ENCODE measurements around the gene GPATCH8.

Gene GPATCH8

DNA sequence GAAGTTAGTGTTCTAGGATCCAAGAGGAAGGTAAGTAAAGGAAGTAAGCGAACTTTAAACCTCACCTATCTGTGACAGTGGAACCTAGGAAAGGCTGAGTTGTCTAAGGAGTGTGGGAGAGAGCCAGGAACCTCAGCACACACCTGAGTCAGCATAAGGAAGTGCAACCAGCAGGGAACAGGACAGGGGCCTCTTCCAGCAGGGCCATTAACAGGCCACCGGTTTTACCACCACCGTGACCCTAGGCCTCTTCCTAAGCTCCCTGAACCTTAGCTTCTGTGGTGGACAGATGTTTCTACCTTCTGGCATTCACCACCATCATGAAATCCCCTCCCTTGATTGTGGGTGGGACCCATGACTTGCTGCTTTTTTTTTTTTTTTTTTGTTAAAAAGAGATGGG is 26.7 kb upstream of the GPATCH8 start:
- in situ Hi-C loops (cut with MboI; ENCODE audit: low sequenced_read_pairs), result loop anchor here (25.0 kb wide), 1 partner anchor 332 kb away; no protein-coding TSS in a partner anchor

DNA sequence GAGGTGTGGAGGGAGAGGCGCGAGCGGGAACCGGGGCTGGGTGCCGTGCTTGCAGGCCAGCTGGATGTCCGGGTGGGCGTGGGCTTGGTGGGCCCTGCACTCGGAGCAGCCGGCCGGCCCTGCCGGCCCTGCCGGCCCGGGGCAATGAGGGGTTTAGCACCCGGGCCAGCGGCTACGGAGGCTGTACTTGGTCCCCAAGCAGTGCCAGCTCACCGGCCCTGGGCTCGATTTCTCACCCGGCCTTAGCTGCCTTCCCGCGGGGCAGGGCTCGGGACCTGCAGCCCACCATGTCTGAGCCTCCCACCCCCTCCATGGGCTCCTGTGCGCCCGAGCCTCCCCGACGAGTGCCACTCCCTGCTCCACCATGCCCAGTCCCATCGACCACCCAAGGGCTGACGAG is 24.7 kb upstream of the GPATCH8 start:
- in situ Hi-C loops (cut with MboI; ENCODE audit: low sequenced_read_pairs), result loop anchor here (25.0 kb wide), 1 partner anchor 334 kb away; no protein-coding TSS in a partner anchor

DNA sequence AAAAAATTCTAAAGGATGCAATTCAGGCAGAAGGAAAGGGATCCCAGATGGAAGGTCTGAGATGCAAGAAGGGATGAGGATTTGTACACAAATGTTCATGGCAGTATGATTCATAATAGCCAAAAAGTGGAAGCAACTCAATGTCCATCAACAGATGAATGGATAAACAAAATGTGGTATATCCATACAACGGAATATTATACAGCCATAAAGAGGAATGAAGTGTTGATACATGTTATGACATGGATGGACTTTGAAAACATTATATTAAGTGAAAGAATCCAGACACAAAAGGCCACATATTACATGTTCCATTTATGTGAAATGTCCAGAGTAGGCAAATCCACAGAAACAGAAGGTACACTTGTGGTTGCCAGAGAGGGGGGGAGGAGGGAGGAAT is 23.9 kb upstream of the GPATCH8 start:
- in situ Hi-C loops (cut with MboI; ENCODE audit: low sequenced_read_pairs), result loop anchor here (25.0 kb wide), 1 partner anchor 335 kb away; no protein-coding TSS in a partner anchor

DNA sequence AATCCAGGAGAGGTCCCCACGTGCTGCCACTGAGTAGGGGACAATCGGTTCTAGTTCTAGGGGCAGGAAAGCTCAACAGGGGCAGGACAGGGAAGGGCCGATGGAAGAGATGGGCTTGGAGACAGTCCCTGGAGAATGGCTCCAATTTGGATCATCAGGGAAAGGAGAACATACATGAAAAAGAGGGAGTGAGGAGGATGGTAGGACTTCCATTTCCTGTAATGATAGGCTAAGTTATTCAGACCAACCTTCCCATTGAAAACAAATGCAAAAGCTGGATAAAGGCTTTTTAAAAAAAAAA is 20.4 kb upstream of the GPATCH8 start:
- in situ Hi-C loops (cut with MboI; ENCODE audit: low sequenced_read_pairs), result loop anchor here (25.0 kb wide), 1 partner anchor 311 kb away; the partner anchor contains the start of gene UBTF

DNA sequence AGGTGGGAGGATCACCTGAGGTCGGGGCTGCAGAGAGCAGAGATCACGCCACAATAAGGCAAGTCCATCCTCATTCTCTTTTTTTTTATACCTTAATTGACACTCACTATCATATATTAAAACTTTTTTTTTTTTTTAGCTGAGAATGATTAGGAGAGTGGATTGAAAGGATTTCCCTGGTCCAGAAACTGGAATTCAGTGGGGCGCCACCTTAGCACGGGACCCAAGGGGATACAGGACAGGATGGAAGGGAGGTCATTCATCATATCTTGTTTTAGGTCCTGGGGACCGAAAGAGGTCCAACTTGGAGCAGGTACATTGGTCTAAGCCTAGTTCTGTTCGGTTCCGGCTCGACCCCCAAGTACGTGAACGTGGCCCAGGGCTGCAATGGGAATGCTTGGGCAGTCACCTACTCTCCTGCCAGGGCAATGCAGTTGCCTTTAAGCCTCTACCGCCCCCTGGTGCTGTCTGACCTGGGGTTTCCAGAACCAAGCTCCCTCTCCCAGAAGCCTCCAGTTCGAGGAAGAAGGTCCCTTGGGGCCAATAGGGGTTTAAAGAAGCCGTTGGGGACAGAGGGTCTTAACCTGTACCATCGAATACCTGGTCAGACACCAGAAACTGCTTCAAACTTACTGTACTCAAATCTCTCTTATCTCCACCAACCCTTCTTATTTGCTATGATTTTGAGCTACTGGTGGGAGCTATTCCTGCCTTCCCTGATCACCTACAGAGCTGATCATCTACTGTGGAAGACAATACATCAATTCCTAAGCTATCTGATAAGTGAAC is 19.9 kb upstream of the GPATCH8 start:
- in situ Hi-C loops (cut with MboI; ENCODE audit: low sequenced_read_pairs), result loop anchor here (25.0 kb wide), 1 partner anchor 311 kb away; the partner anchor contains the start of gene UBTF

DNA sequence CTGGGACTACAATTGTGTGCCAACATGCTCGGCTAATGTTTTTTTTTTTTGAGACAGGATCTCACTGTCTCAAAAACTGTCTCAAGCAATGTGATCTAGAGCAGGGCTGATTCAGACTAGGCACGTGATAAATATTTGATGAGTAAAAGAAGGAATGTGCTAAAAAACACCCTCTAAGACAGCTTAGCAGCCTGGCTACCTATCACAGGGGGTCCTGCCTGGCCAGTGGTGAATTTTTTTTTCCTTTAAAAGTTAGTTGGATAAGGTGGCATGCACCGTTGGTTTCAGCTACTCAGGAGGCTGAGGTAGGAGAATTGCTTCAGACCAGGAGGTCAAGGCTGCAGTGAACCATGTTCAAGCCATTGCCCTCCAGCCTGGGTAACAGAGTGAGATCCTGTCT is 14.8 kb upstream of the GPATCH8 start:
- in situ Hi-C loops (cut with MboI; ENCODE audit: low sequenced_read_pairs), result loop anchor here (25.0 kb wide), 1 partner anchor 306 kb away; the partner anchor contains the start of gene UBTF

DNA sequence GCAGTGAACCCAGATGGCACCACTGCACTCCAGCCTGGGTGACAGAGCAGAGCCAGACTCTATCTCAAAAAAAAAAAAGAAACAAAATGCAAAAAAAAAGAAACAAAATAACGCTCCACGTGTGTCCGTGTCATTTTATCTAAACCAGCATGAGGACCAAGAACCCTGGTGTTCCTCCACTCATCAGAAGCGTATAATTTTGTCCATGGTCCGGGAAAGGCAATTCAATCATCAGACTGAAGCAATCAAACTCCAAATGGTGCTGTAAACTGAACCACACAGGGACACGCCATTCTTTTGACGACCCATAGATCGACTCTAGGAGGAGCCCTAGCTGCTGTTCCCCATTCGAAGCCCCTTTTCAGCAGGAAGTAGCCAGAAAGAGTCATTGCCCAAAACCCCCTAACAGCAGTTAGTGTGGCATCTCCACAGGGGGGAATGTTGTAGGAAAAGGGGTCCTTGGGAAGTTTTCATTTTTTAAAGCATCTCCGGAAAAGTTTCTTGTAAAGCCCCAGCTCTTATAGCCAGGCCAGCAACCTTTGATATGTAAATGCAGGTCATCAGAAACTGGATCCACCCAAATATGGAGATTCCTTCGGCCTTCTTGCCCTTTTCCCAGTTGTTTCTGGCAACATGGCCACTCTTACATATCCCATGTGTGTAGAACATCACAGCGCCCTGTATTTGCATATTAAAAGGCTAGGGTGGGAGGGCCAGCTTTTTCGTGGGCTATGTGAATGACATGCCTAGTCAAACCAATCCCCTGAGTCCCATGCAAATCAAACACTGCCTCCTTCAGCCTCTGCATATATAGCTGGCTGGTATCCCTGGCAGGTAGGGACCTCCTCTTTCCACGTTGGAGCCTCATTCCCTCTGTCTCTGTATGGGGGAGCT is 8.3 kb upstream of the GPATCH8 start:
- in situ Hi-C loops (cut with MboI; ENCODE audit: low sequenced_read_pairs), result loop anchor here (25.0 kb wide), 1 partner anchor 299 kb away; the partner anchor contains the start of gene UBTF

DNA sequence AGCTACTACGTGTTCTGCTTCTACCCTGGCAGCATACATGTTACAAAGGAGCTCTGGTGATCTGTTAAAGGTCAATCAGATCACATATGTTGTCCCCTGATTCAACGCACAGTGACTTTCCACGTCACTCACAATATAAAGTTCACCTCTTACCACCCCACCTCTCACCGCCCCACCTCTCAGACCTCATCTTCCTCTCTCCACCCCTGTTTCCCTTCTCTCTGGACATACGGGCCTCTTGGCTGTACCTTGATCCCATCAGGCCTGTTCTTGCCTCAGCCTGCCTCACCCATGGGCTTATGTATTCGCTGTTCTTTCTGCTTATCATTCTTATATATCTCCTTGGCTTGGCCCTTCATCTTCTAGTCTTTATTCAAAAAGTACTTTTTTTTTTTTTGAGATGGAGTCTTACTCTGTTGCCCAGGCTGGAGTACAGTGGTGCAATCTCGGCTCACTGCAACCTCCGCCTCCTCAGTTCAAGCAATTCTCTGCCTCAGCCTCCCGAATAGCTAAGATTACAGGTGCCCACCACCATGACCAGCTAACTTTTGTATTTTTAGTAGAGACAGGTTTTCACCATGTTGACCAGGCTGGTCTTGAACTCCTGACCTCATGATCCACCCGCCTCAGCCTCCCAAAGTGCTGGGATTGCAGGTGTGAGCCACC is 3.9 kb upstream of the GPATCH8 start:
- in situ Hi-C loops (cut with MboI; ENCODE audit: low sequenced_read_pairs), result loop anchor here (25.0 kb wide), 1 partner anchor 295 kb away; the partner anchor contains the start of gene UBTF

DNA sequence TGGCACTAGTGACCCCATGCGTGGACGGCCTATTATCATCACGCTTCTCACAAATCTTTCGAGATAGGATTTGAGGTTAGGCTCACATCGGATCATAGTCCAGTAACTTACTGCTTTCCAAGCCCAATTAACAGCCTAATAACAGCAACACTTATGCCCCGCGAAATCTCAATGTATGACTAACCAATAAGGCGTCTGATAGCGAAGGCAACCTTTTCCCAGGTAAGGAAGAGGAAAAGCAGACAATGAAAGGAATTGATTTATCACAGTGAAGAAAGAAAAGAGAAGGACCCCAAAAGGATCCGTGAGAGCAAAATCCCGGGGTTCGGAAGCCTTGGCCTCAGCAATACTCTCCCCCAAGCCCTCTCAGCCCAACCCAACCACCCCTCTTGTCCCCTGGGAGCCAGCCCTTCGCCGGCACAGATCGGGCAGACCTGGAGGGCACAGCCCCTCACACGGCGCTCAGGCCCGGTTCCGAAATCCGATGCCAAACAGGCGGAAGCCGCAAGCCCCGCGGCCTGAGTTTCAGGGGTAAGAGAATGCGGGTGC is 534 bp downstream of the GPATCH8 start:
- in situ Hi-C loops (cut with MboI; ENCODE audit: low sequenced_read_pairs), result loop anchor here (25.0 kb wide), 1 partner anchor 290 kb away; the partner anchor contains the start of gene UBTF

DNA sequence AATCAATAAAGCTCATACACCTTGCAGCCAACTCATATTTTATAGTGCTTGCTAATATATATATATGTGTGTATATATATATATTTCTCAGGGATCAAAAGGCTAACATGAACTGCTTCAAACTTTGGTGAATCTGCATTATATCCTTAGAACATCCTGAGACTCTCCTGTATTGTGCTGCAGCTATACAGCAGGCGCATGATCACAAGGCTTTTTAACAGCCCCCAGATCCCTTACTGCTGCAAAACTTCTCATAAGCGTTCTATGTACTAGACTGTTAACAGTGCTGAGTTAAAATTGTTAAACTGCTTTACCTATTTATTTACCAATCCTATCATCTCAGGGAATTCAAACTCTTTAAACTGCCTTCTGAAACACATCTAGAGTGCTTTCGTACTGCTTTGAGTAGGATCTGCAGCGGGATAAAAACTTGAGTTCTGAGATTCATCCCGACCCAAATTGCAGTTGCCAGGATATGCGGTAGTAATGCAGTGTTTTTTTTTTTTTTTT is 1.3 kb downstream of the GPATCH8 start:
- in situ Hi-C loops (cut with MboI; ENCODE audit: low sequenced_read_pairs), result loop anchor here (25.0 kb wide), 1 partner anchor 290 kb away; the partner anchor contains the start of gene UBTF

DNA sequence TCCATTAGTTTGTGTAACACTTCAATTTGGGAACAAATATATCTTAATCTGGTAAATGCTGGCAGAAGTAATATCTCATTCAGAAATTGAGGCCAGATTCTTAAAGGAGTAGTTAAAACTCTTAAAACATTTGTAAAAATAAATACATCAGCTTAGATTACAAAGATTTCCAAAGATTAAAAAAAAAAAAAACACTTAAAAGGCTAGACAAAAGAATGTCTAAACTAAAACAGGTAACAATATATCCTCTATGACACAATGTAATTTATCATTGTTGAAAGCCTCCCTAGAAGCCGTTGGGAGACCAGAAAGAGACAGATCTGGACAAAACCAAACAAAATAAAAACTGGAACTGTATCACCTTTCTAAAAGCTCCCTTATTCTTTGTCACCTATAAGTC is 3.5 kb downstream of the GPATCH8 start:
- in situ Hi-C loops (cut with MboI; ENCODE audit: low sequenced_read_pairs), result loop anchor here (25.0 kb wide), 1 partner anchor 287 kb away; the partner anchor contains the start of gene UBTF

DNA sequence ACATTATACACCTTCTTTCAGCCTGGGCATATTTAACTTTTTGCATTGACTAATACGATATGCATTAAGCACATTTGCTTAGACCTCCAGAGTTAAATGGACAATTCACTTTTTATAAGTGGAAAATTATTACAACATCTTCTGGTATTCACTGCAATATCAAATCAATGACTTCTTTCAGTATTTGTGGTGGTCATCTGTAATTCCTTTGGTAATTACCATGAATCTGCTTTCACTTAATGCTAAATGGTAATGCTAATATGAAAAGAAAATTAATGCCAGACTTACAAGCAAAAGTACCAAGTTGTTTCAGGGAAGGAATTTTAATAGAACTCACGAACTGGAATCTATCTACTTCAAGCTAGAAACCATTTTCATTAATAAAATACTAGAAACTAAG is 6.4 kb downstream of the GPATCH8 start:
- in situ Hi-C loops (cut with MboI; ENCODE audit: low sequenced_read_pairs), result no loop called here

DNA sequence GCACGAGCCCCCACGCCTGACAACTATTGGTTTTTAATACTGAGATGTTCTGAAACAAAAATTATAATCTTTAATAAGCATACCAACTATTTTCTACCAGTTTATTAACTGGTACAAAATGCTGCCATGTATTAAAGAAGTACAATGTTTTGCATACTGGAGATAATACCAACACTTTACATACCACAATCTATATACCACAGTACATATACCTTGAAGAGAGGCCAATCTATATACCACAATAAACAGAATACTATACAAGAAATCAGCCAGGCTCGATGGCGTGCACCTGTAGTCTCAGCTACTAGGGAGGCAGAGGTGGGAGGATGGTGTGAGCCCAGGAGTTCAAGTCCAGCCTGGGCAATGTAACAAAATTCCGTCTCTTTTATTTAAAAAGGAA is 9.9 kb downstream of the GPATCH8 start:
- in situ Hi-C loops (cut with MboI; ENCODE audit: low sequenced_read_pairs), result no loop called here

DNA sequence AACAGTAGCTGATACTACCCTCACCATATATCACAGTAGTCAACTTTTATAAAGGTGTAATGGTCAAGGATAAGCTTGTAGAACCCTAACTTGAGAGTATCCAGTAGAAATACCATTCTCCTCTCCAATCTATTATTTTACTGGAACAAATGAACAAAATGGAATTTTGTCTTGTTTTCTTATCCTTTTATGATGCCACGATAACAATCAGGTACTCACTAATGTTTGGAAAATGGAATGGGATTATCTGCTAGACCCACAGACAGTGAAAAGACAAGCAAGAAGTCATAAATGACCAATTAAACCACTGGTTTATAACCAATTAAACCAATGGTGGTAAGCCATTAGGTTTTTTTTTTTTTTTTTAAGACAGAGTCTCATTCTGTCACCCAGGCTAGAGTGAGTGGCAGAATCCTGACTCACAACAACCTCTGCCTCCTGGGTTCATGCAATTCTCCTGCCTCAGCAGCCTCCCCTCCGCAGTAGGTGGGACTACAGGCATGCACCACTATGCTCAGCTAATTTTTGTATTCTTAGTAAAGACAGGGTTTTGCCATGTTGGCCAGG is 10.4 kb downstream of the GPATCH8 start:
- in situ Hi-C loops (cut with MboI; ENCODE audit: low sequenced_read_pairs), result no loop called here

DNA sequence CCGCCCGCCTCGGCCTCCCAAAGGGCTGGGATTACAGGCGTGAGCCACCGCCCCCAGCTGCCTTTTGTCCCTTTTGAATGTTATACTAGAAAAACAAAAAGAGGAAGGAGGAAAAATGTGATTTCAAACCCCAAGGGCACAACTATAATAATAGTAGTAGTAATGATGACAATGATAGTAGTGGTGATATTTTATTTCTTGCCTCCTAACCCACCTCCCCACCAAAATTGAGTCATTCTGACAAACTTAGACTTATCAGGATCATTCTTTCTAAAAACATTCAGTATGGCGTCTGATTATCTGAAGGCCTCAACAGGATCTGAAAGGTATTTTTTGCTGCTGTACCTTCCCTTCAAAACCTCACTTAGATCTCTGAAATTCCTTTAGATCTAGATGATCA is 13.6 kb downstream of the GPATCH8 start:
- in situ Hi-C loops (cut with MboI; ENCODE audit: low sequenced_read_pairs), result no loop called here

DNA sequence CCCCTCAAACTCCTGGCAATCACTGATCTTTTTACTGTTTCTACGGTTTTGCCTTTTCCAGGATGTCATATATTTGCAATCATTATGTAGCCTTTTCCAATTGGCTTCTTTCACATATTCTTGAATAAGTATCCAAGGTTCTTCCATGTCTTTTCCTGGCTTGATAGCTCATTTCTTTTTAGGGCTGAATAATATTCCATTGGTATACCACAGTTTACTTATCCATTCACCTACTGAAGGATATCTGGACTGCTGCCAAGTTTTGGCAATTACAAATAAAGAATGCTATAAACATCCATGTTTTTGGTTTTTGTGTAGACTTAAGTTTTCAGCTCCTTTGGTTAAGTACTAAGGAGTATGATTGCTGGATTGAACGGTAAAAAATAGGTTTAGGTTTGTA is 16.0 kb downstream of the GPATCH8 start:
- in situ Hi-C loops (cut with MboI; ENCODE audit: low sequenced_read_pairs), result no loop called here

DNA sequence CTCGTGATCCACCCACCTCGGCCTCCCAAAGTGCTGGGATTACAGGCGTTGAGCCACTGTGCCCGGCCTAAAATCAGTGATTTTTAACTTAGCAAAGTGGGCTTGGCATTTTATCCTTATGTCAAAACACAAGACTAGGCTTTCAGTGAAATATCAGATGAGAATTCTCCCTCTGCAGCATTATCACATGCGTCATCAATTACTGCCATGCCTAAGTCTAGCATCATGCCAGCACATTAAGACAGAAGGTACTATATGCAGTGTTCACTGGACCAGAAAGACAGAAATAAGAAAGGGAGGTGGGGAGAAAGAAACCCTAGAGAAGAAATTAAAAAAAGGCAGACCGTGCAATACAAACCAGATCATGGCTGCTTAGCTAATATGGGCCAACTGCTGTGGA is 29.8 kb downstream of the GPATCH8 start:
- in situ Hi-C loops (cut with MboI; ENCODE audit: low sequenced_read_pairs), result no loop called here

DNA sequence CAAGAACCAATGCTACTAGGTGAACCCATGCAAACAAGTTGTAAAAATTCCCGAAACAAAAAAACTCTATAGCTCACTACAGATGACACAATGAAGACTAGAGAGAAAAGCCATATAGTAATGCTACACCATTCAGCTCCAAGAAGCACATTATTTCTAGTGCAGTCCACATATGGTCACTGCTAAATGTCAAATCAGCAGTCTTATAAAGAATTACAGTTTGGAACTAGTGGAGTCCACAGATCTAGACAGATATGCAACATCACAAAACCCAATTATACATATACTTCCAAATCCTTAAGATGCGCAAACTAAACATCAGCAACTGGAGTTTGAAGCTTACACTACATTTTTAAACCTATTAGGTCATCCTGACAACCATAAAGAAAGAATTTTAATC is 33.5 kb downstream of the GPATCH8 start:
- in situ Hi-C loops (cut with MboI; ENCODE audit: low sequenced_read_pairs), result no loop called here

DNA sequence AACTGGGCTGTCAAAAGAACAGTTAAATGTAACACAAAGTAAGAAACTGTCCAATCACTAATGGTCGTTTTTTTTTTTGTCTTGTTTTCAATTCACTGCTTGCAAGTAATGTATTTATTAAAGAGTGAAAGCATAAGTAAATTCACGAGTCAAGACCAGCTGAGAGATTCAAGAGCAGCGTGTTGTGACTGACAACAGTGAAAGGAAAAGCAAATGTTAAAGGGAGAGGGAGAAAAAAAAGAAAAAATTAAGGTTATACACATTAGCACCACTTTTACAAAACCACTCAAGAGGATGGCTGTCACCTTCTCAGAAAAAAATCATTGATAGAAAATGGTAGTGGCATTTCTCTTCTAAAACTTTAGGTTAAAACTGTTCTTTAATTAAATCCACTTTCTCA is 36.1 kb downstream of the GPATCH8 start:
- in situ Hi-C loops (cut with MboI; ENCODE audit: low sequenced_read_pairs), result no loop called here

DNA sequence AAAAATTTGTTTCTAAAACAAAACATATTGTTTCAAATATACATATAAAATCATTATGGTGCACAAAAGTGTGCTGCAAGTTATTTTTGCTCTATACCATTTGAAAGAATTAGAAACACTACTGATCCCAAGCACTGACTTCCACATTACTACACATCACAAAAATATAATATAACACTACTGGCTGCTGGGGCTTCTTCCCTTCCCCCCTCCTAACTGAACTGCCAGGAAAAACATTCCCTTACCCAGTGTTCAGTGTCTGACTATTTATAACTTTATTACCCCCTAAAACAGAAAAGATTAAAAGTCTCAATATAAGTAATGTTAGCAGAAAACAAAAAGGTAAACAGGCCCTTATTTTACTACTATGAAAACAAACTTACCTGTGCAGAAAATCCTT is 36.9 kb downstream of the GPATCH8 start:
- in situ Hi-C loops (cut with MboI; ENCODE audit: low sequenced_read_pairs), result no loop called here
